Neural cell (in vitro differentiated cells): ENCODE data around the gene IP6K2. TPM values are rescaled to one million over a fixed set of nuclear protein-coding genes. Genes with fewer than 3 reads are reported as not detected.

ENCODE experiments used
- H2AFZ ChIP-seq: fragments of 200-600, 300-800 bp; sonication (generic), shearing (Covaris generic); 2 replicates; pipeline ENCODE4 v1.6.0; 2014; ENCODE audit warnings: low read depth, mild to moderate bottlenecking, antibody characterized with exemption, low read length, moderate library complexity
- H3F3A ChIP-seq: fragments of 200-600 bp; shearing (Covaris generic); 2 replicates; pipeline ENCODE4 v1.6.1; 2016; ENCODE audit warnings: mild to moderate bottlenecking, moderate library complexity, mixed read lengths, antibody characterized with exemption, low read length; ENCODE audit not compliant: insufficient read depth, poor library complexity, severe bottlenecking
- H3K27ac ChIP-seq: fragments of 200-600, 300-800 bp; sonication (generic), shearing (Covaris generic); 2 replicates; pipeline ENCODE4 v1.5.1; 2014; ENCODE audit warnings: mild to moderate bottlenecking, low read length, moderate library complexity
- H3K27me3 ChIP-seq: fragments of 300-800, 200-600 bp; sonication (generic), shearing (Covaris generic); 2 replicates; pipeline ENCODE4 v1.6.0; 2014; ENCODE audit warnings: mild to moderate bottlenecking, low read depth, low read length, moderate library complexity; ENCODE audit not compliant: insufficient read depth
- H3K36me3 ChIP-seq: fragments of 300-800, 200-600 bp; sonication (generic), shearing (Covaris generic); 2 replicates; pipeline ENCODE4 v1.5.1; 2014; ENCODE audit warnings: mild to moderate bottlenecking, antibody characterized with exemption, low read length, moderate library complexity; ENCODE audit not compliant: insufficient read depth
- H3K4me2 ChIP-seq: fragments of 300-800, 200-600 bp; sonication (generic), shearing (Covaris generic); 2 replicates; pipeline ENCODE4 v1.6.0; 2014; ENCODE audit warnings: mild to moderate bottlenecking, low read length
- H3K4me3 ChIP-seq: fragments of 300-800, 200-600 bp; sonication (generic), shearing (Covaris generic); 2 replicates; pipeline ENCODE4 v1.5.1; 2014; ENCODE audit warnings: mild to moderate bottlenecking, low read length, moderate library complexity
- H3K79me2 ChIP-seq: fragments of 200-600 bp; shearing (Covaris generic); replicated peaks from 2 replicates; pipeline ENCODE4 v1.6.0; 2014; ENCODE audit warnings: mild to moderate bottlenecking, low read length, moderate library complexity; ENCODE audit not compliant: insufficient read depth
- H3K9ac ChIP-seq: fragments of 300-800, 200-600 bp; sonication (generic), shearing (Covaris generic); 2 replicates; pipeline ENCODE4 v1.6.1; 2016; ENCODE audit warnings: mild to moderate bottlenecking, low read length, mixed read lengths
- H3K9me2 ChIP-seq: fragments of 200-600 bp; shearing (Covaris generic); 2 replicates; pipeline ENCODE4 v1.6.1; 2016; ENCODE audit warnings: mild to moderate bottlenecking, low read length, mixed read lengths; ENCODE audit not compliant: insufficient read depth
- H3K9me3 ChIP-seq: fragments of 200-600, 300-800 bp; sonication (generic), shearing (Covaris generic); 2 replicates; pipeline ENCODE4 v1.6.1; 2016; ENCODE audit warnings: mild to moderate bottlenecking, mixed run types, low read length, moderate library complexity, mixed read lengths
- H4K20me1 ChIP-seq: fragments of 200-600 bp; shearing (Covaris generic); 2 replicates; pipeline ENCODE4 v1.6.1; 2016; ENCODE audit warnings: mild to moderate bottlenecking, mixed run types; ENCODE audit not compliant: insufficient read depth
- EP300 ChIP-seq: fragments of 450-650 bp; conservative IDR thresholded peaks from 2 replicates; pipeline ENCODE4 v1.6.1; 2014; ENCODE audit warnings: antibody characterized with exemption, mild to moderate bottlenecking, moderate library complexity; ENCODE audit not compliant: poor library complexity, severe bottlenecking
- EZH2 ChIP-seq: fragments of 200-600, 300-800 bp; shearing (Covaris generic), sonication (generic); IDR thresholded peaks from 2 replicates; pipeline ENCODE4 v1.6.1; 2014; ENCODE audit warnings: antibody characterized with exemption, low read length, borderline replicate concordance, mild to moderate bottlenecking; ENCODE audit not compliant: insufficient read depth, poor library complexity, severe bottlenecking
- MXI1 ChIP-seq: fragments of 450-650 bp; conservative IDR thresholded peaks from 2 replicates; pipeline ENCODE4 v1.6.1; 2014; ENCODE audit warnings: antibody characterized with exemption, mild to moderate bottlenecking; ENCODE audit not compliant: poor library complexity, severe bottlenecking
- POLR2AphosphoS5 ChIP-seq: IDR thresholded peaks from 2 replicates; pipeline ENCODE4 v1.6.1; 2012
- RAD21 ChIP-seq: fragments of 450-650 bp; conservative IDR thresholded peaks from 2 replicates; pipeline ENCODE4 v1.6.1; 2014; ENCODE audit warnings: antibody characterized with exemption, mild to moderate bottlenecking, moderate library complexity
- SMC3 ChIP-seq: fragments of 450-650 bp; conservative IDR thresholded peaks from 2 replicates; pipeline ENCODE4 v1.6.1; 2014; ENCODE audit warnings: antibody characterized with exemption, mild to moderate bottlenecking, moderate library complexity; ENCODE audit not compliant: poor library complexity
- polyA plus RNA-seq: library from polyadenylated mRNA; depleted of rRNA; stranded (reverse); fragments of >200 nt; gene quantifications from 2 replicates; pipeline ENCODE4 v1.2.3, GENCODE V29; 2014
- TF ChIP-seq, protein P1 (sequence below): fragments of 450-650 bp; IDR thresholded peaks from 2 replicates; pipeline ENCODE4 v1.5.1; 2014; ENCODE audit warnings: antibody characterized with exemption, mild to moderate bottlenecking, moderate library complexity; ENCODE audit not compliant: poor library complexity, severe bottlenecking
- TF ChIP-seq, protein P2 (sequence below): IDR thresholded peaks from 2 replicates; pipeline ENCODE4 v1.6.1; 2012; ENCODE audit warnings: borderline replicate concordance

Gene IP6K2
- polyA plus RNA-seq, 1 donor from 2014 or later: 480 TPM

DNA sequence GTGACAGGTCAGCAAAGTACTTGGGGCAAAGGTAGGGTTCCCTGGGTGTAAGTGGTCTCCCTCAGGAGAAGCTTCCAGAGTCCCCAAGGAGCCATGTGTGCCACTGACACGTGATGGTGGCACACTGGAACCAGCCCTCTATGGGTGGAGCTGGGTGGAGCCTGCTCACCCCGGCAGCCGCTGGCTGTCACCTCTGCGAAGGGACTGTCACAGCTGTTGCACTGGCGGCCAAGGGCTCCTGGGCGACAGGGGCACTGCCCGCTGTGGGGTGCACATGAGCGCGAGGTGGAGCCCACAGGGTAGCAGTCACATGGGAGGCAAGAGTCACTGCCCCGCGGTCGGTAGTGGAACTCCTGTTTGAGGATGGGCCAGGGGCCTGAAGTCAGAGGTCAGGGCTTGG, 66.3 kb downstream of the IP6K2 start:
- Histone ChIP-seq H3K27ac (no peak overlapping the region), H3K4me3 (no peak overlapping the region), H3K9me3 (no peaks in the 10 kb centered on the region), H2AFZ (no peak overlapping the region), H3K9me2 (no peaks in the 10 kb centered on the region), H3F3A (no peaks in the 10 kb centered on the region), H3K36me3 (peaks cover 4% of the 10 kb centered on the region), H3K9ac (no peak overlapping the region), H3K27me3 (no peaks in the 10 kb centered on the region), H4K20me1 (peaks cover 8% of the 10 kb centered on the region), H3K79me2 (no peaks in the 10 kb centered on the region), H3K4me2 (no peak overlapping the region)
- no peak for TF ChIP-seq EP300
- no peak for TF ChIP-seq POLR2AphosphoS5
- no peak for TF ChIP-seq RAD21
- TF ChIP-seq, protein P1, sequence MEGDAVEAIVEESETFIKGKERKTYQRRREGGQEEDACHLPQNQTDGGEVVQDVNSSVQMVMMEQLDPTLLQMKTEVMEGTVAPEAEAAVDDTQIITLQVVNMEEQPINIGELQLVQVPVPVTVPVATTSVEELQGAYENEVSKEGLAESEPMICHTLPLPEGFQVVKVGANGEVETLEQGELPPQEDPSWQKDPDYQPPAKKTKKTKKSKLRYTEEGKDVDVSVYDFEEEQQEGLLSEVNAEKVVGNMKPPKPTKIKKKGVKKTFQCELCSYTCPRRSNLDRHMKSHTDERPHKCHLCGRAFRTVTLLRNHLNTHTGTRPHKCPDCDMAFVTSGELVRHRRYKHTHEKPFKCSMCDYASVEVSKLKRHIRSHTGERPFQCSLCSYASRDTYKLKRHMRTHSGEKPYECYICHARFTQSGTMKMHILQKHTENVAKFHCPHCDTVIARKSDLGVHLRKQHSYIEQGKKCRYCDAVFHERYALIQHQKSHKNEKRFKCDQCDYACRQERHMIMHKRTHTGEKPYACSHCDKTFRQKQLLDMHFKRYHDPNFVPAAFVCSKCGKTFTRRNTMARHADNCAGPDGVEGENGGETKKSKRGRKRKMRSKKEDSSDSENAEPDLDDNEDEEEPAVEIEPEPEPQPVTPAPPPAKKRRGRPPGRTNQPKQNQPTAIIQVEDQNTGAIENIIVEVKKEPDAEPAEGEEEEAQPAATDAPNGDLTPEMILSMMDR: no peak
- no peak for TF ChIP-seq EZH2
- no peak for TF ChIP-seq MXI1

DNA sequence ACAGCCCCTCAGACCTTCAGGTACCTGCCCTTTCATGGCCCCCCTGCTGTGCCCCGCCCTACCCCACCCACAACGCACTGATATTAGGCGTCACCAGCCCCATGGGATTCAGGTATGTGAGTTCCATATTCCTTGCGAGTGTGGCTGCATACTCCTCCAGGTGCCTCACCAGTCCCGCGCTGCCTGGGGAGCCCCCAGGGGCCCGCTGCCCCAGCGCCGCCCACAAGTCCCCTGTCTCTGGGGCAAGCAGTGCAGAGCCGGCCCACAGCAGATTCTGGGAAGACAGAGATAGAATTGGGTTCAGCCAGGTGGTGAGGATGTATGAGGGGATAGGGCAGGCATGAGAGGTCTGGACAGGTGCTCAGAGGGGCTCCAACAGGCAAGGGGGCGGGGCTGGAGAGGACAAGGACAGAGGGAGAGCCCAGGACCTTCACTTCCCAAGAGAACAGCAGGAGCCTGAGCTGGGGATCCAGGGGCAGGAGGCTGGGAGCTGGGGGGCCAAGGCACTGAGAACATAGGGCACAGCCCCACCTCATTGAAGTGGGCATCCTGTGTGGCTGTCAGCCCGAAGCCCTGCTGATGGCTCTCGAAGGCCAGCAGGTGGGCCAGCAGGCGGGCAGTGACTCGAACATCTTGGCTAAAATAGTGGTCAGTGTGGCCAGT, 68.7 kb downstream of the IP6K2 start:
- Histone ChIP-seq H3K9me2 (no peaks in the 10 kb centered on the region), H3K27ac (no peak overlapping the region), H3K4me2 (no peak overlapping the region), H4K20me1 (peaks cover 3% of the 10 kb centered on the region), H3K4me3 (no peak overlapping the region), H3K9me3 (no peaks in the 10 kb centered on the region), H3K36me3 (no peaks in the 10 kb centered on the region), H3K27me3 (no peaks in the 10 kb centered on the region), H3K79me2 (no peaks in the 10 kb centered on the region), H2AFZ (no peak overlapping the region), H3F3A (no peaks in the 10 kb centered on the region), H3K9ac (no peak overlapping the region)
- TF ChIP-seq, protein P1: no peak
- TF ChIP-seq MXI1: no peak
- no peak for TF ChIP-seq EZH2
- TF ChIP-seq, protein P2, sequence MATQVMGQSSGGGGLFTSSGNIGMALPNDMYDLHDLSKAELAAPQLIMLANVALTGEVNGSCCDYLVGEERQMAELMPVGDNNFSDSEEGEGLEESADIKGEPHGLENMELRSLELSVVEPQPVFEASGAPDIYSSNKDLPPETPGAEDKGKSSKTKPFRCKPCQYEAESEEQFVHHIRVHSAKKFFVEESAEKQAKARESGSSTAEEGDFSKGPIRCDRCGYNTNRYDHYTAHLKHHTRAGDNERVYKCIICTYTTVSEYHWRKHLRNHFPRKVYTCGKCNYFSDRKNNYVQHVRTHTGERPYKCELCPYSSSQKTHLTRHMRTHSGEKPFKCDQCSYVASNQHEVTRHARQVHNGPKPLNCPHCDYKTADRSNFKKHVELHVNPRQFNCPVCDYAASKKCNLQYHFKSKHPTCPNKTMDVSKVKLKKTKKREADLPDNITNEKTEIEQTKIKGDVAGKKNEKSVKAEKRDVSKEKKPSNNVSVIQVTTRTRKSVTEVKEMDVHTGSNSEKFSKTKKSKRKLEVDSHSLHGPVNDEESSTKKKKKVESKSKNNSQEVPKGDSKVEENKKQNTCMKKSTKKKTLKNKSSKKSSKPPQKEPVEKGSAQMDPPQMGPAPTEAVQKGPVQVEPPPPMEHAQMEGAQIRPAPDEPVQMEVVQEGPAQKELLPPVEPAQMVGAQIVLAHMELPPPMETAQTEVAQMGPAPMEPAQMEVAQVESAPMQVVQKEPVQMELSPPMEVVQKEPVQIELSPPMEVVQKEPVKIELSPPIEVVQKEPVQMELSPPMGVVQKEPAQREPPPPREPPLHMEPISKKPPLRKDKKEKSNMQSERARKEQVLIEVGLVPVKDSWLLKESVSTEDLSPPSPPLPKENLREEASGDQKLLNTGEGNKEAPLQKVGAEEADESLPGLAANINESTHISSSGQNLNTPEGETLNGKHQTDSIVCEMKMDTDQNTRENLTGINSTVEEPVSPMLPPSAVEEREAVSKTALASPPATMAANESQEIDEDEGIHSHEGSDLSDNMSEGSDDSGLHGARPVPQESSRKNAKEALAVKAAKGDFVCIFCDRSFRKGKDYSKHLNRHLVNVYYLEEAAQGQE: no peak
- TF ChIP-seq RAD21: no peak
- no peak for TF ChIP-seq EP300
- TF ChIP-seq SMC3: no peak
